ENCODE data around the gene HCN2.
A peak's percentile ranks its signal among the peaks of the same experiment; 100 is the strongest.

HCN2 gene

DNA sequence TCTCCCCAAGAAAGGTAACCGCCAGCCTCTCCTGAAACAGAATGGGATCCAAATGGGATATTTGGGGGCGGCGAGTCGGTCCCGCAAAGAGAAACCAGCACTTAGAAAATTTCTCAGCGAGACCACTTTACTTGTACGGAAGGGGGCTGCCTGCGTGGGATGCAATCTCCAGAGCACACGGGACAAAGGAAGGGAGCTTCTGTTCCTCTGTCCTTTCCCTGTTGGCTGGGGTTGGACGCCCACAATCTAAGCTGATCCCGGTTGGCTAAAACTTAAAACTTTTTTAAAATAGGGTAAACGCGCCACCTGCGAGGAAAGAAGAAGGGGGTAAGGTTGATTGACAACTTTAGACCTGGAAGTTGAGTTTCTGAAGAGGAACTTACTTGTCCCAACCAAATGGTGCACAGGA lies 18.1 kb upstream of the HCN2 start:
- DNase-seq (ENCODE audit: low read depth in 2 of 2) = no peak

GRCh38 chr19:572140-572742 lies 17.4 kb upstream of the HCN2 start, which contains the start of gene BSG:
Gene BSG (plus strand): TSS chr19:572596. CDS start chr19:572635, 39 bp downstream.
- peak; percentile 98 to 99 for DNase-seq (ENCODE audit: low read depth in 2 of 2)

DNA sequence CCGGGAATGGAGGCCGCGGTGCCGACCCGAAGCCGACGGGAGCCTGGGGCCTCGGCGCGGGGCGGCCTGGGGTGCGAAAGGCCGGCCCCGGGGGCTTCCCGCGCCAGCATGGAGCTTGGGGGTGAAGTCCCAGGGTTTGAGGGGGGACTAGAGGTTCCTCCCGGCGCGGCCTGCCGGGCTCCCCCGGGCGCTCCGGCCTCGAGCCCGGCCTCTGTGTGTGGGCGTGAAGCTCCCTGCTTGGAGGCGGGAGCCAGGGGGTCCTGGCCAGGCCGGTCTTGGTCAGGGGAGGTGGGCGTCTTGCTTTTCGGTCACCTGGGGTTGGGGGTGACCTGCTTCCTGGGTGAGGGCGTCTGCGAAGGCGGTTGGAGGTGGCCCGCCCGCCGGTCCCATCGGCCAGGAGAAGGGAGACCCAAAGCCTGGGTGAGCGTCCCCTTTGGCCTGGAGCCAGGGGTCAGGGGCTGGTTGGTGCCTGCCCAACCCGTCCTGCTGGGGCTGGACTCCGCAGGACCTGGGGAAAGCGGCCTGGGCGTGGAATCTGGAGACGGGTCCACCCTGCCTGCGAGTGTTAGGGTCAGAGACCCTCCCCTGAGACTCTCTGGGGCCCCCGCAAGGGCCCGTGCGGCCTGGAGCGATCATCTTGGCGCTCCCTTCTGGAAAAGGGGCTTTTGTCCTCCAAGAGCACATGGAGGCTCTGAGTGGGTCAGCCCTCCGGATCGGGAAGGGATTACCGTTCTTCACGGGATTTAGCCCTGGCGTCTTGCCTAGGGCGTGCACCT lies 16.8 kb upstream of the HCN2 start:
- no peak for DNase-seq (ENCODE audit: low read depth in 2 of 2)

DNA sequence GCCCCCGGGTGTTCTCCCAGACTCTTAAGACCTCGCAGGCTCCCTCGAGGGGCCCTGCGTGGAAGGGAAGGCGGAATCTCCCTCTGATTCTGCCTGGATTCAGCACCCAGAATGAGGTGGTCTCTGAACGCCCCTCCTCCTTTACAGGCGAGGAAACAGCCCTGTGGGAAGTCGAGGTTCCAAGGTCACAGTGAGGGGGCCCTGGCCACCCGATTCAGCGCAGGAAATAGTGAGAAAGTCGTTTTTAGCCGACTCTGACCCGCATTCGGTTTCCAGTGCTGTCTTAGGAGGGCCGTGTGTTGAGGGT lies 16.2 kb upstream of the HCN2 start:
- DNase-seq (ENCODE audit: low read depth in 2 of 2) = no peak

DNA sequence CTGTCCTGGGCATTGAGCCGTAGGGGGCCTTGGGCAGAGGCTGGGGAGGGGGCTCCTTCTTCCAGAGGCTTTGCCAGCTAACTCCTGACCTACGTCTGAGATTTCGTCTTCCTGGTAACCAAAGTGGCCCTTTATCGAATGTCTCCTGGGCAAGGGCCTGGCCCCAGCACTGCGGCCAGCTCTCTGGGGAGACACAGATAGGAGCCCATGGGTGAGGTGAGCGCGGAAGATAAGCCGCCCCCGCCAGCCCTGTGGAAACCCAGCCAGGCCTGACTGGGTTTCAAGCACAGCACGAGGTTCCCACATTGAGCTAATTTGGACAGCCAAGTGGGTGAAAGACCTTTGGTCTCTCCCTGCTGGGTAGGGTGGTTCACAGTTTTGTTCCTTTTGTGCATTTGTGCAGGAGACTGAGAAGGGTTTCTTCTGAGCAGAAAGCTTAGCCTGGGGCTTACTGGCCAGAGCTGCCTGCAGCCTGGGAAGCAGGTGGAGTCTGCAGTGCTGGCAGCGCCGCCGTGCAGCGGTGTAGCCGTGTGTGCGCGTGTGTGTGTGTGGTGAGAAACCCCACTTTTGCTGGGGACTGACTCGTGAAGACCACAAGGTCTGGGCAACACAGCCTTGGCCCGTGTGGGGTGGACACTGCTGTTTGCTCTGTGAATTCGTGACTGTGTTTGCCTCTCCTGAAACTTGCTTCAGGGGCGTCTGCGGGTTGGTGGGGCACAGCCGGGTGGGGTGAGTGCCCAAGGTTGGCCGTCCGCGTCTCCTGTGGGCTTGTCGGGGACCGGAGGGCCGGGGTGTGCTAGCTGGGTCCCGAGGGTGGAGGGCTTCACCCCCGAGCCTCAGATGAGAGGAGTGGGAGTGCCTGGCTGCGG lies 14.8 kb upstream of the HCN2 start:
- no peak for DNase-seq (ENCODE audit: low read depth in 2 of 2)

- no peak for DNase-seq (ENCODE audit: low read depth in 2 of 2)
Observed at GRCh38 chr19:575527-576506, 13.9 kb upstream of the HCN2 start.

- DNase-seq (ENCODE audit: low read depth in 2 of 2) = no peak
Observed at GRCh38 chr19:576768-577438, 12.8 kb upstream of the HCN2 start.

GRCh38 chr19:577439-578392 lies 12.0 kb upstream of the HCN2 start:
- DNase-seq (ENCODE audit: low read depth in 2 of 2) = no peak

- no peak for DNase-seq (ENCODE audit: low read depth in 2 of 2)
Observed at GRCh38 chr19:579111-579841, 10.4 kb upstream of the HCN2 start.

DNA sequence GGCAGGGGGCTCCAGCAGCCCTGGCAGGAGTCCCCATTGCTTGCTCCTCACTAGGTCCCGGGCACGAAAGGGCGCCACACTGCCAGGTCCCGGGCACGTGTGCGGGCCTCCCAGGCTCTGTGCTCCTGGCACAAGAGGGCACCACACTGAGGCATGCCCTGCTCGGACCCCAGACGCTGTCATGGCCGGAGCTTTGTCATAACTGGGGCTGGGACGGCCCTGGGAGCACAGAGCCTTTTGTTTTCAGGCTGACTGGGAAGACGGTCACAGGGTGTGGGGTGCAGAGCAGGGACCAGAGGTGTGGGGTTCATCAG lies 9.9 kb upstream of the HCN2 start:
- no peak for DNase-seq (ENCODE audit: low read depth in 2 of 2)

- no peak for DNase-seq (ENCODE audit: low read depth in 2 of 2)
Observed at GRCh38 chr19:580274-580835, 9.3 kb upstream of the HCN2 start.

DNA sequence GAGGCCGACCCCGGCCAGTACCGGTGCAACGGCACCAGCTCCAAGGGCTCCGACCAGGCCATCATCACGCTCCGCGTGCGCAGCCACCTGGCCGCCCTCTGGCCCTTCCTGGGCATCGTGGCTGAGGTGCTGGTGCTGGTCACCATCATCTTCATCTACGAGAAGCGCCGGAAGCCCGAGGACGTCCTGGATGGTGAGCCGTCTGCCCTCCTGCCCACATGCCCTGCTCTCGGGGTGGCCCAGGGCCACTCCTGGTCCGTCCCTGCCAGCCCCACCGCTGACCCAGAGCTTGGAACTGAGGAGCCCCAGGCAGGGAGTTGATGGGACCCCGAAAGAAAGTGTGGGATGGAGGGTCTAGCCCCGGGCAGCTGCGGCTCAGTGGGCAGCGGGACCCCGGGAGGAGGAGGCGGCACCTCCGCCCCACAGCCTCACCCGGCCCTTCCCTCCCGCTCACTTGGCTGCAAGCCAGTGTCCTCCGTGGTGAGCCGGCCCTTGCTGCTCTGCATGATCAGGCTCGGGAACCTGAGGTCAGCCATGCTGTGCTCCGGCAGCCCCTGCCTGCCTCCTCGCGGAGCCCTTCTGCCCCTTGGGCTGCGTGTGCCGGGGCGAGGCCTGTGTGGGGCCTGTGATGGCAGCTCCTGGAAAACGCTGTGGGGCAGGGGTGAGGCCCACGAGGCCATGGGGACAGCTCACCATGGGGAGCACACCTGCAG lies 8.1 kb upstream of the HCN2 start:
- no peak for DNase-seq (ENCODE audit: low read depth in 2 of 2)

DNA sequence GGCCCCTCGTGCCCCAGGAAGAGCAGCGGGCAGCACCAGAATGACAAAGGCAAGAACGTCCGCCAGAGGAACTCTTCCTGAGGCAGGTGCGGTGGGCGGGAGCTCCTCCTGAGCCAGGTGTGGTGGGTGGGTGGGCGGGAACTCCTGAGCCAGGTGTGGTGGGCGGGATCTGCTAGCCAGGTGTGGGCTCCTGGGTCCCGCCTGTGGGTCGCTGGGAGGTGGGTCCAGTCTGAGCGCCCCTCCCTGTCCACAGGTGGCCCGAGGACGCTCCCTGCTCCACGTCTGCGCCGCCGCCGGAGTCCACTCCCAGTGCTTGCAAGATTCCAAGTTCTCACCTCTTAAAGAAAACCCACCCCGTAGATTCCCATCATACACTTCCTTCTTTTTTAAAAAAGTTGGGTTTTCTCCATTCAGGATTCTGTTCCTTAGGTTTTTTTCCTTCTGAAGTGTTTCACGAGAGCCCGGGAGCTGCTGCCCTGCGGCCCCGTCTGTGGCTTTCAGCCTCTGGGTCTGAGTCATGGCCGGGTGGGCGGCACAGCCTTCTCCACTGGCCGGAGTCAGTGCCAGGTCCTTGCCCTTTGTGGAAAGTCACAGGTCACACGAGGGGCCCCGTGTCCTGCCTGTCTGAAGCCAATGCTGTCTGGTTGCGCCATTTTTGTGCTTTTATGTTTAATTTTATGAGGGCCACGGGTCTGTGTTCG lies 7.0 kb upstream of the HCN2 start:
- DNase-seq (ENCODE audit: low read depth in 2 of 2) = no peak

GRCh38 chr19:583198-583967 lies 6.3 kb upstream of the HCN2 start:
- no peak for DNase-seq (ENCODE audit: low read depth in 2 of 2)

- no peak for DNase-seq (ENCODE audit: low read depth in 2 of 2)
Observed at GRCh38 chr19:583968-584239, 5.8 kb upstream of the HCN2 start.

GRCh38 chr19:584240-585001 lies 5.3 kb upstream of the HCN2 start:
- peak; percentile 50 to 58 for DNase-seq (ENCODE audit: low read depth in 2 of 2)

All from stimulated activated CD8-positive, alpha-beta memory T cell treated with anti-CD3 and anti-CD28 coated beads, Interleukin-2, amount 100 ng/mL, for 48 hours (primary cell).